GM23248 (cell line): Measurements from ENCODE around the gene FBXW8. TPM values are rescaled to one million over a fixed set of nuclear protein-coding genes. Genes with fewer than 3 reads are reported as not detected.

ENCODE experiments used
- DNase-seq: peaks from one replicate; pipeline ENCODE4 v3.0.0-alpha.2; 2015
- H2AFZ ChIP-seq: fragments of 200-600 bp; sonication (generic); 2 replicates; pipeline ENCODE4 v1.6.1; 2016; ENCODE audit warnings: antibody characterized with exemption
- H3F3A ChIP-seq: fragments of 200-600 bp; sonication (generic); 2 replicates; pipeline ENCODE4 v1.6.1; 2016; ENCODE audit warnings: mild to moderate bottlenecking, antibody characterized with exemption, mixed run types; ENCODE audit not compliant: insufficient read depth
- H3K27ac ChIP-seq: fragments of 200-600 bp; sonication (generic); 2 replicates; pipeline ENCODE4 v1.5.1; 2016; ENCODE audit warnings: mild to moderate bottlenecking
- H3K27me3 ChIP-seq: fragments of 200-600 bp; sonication (generic); replicated peaks from 2 replicates; pipeline ENCODE4 v1.6.1; 2016; ENCODE audit warnings: mild to moderate bottlenecking; ENCODE audit not compliant: insufficient read depth
- H3K36me3 ChIP-seq: fragments of 200-600 bp; sonication (generic); 2 replicates; pipeline ENCODE4 v1.6.1; 2016; ENCODE audit warnings: low read depth, mild to moderate bottlenecking
- H3K4me1 ChIP-seq: fragments of 200-600 bp; sonication (generic); 2 replicates; pipeline ENCODE4 v1.6.1; 2016; ENCODE audit warnings: mild to moderate bottlenecking; ENCODE audit not compliant: insufficient read depth
- H3K4me2 ChIP-seq: fragments of 200-600 bp; sonication (generic); one replicate; pipeline ENCODE4 v1.6.1; 2016; ENCODE audit warnings: mild to moderate bottlenecking; ENCODE audit not compliant: unreplicated experiment
- H3K4me3 ChIP-seq: fragments of 200-600 bp; sonication (generic); 2 replicates; pipeline ENCODE4 v1.5.1; 2016; ENCODE audit warnings: mild to moderate bottlenecking
- H3K79me2 ChIP-seq: fragments of 200-600 bp; sonication (generic); 2 replicates; pipeline ENCODE4 v1.6.1; 2016; ENCODE audit warnings: mild to moderate bottlenecking; ENCODE audit not compliant: insufficient read depth
- H3K9ac ChIP-seq: fragments of 200-600 bp; sonication (generic); 2 replicates; pipeline ENCODE4 v1.6.1; 2016; ENCODE audit warnings: mild to moderate bottlenecking
- H3K9me2 ChIP-seq: fragments of 200-600 bp; sonication (generic); 2 replicates; pipeline ENCODE4 v1.6.1; 2016; ENCODE audit warnings: mixed run types, mild to moderate bottlenecking, moderate library complexity; ENCODE audit not compliant: insufficient read depth
- H3K9me3 ChIP-seq: fragments of 200-600 bp; sonication (generic); one replicate; pipeline ENCODE4 v1.6.1; 2017; ENCODE audit warnings: low read depth
- H4K20me1 ChIP-seq: fragments of 200-600 bp; sonication (generic); 2 replicates; pipeline ENCODE4 v1.6.0; 2016; ENCODE audit not compliant: insufficient read depth
- EZH2 ChIP-seq: fragments of 200-600 bp; sonication (generic); IDR thresholded peaks from 2 replicates; pipeline ENCODE4 v1.6.1; 2018; ENCODE audit warnings: antibody characterized with exemption, mild to moderate bottlenecking; ENCODE audit not compliant: insufficient read depth, poor library complexity, severe bottlenecking
- EZH2phosphoT487 ChIP-seq: fragments of 200-600 bp; sonication (generic); IDR thresholded peaks from 2 replicates; pipeline ENCODE4 v1.6.1; 2018; ENCODE audit warnings: antibody characterized with exemption, moderate library complexity, mild to moderate bottlenecking, low read depth; ENCODE audit not compliant: insufficient read depth
- WGBS, 2 experiments: methylation state at CpG; one replicate each; pipeline ENCODE4 v1.1.6; 2015 to 2017; ENCODE audit warnings: low lambda C conversion rate in 2 of 2, low coverage in 1 of 2; ENCODE audit errors: missing lambda C conversion rate in 2 of 2; 5-methylcytosine and 5-hydroxymethylcytosine counted together
- in situ Hi-C: fragments of 300-500 bp; cut with MboI; formaldehyde crosslinking; loops from 2 replicates; pipeline ENCODE4 v1.15.0; 2020
- polyA plus RNA-seq: library from polyadenylated mRNA; unstranded; fragments of >200 nt; fragmentation: Nextera tagmentation; extraction: Ambion mirVana; gene quantifications from 2 replicates; pipeline ENCODE4 v1.2.1, GENCODE V29; 2016
- total RNA-seq: library from RNA; depleted of rRNA; stranded (reverse); fragments of >200 nt; shearing (Covaris generic); gene quantifications from 2 replicates; pipeline ENCODE4 v1.2.3, GENCODE V29; 2014

Gene FBXW8
- total and polyA plus RNA-seq, 2 experiments from 2014 or later = 12.7 to 23.1 TPM

DNA sequence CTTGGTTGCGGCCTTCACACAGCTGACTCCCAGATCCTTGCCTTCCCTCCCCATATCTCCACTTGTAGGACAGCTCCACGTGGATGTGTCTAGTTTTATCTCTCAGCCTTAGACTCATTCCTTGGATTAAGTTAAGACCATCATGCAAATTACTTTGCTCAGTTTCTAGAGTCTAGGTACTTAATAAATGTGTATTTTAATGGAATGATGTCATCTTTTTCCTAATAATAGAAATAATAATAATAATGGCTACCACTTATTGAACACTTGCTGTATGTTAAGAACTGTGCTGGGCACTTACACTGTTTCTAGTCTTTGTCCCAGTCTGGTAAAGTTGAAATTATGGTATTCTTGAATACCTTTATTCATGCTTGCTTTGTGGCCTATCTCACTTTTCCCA lies 37.5 kb downstream of the FBXW8 start:
- Histone ChIP-seq H3K27ac (no peak overlapping the region), H3K27me3 (no peaks in the 10 kb centered on the region), H2AFZ (no peak overlapping the region), H3F3A (no peaks in the 10 kb centered on the region), H3K4me1 (no peaks in the 10 kb centered on the region), H3K9ac (no peak overlapping the region), H3K79me2 (peaks cover 54% of the 10 kb centered on the region), H3K9me3 (no peaks in the 10 kb centered on the region), H3K4me2 (no peak overlapping the region), H3K36me3 (peaks cover 31% of the 10 kb centered on the region), H4K20me1 (no peaks in the 10 kb centered on the region; the same call in 1 of the 2 replicates), H3K4me3 (no peak overlapping the region), H3K9me2 (no peaks in the 10 kb centered on the region)
- WGBS, 2 experiments = 72 to 76% methylated on average over 2 of the region's 2 CpGs
- DNase-seq = no peak
- in situ Hi-C loops = no loop called here
- TF ChIP-seq EZH2phosphoT487 (no peak), EZH2 (no peak)

DNA sequence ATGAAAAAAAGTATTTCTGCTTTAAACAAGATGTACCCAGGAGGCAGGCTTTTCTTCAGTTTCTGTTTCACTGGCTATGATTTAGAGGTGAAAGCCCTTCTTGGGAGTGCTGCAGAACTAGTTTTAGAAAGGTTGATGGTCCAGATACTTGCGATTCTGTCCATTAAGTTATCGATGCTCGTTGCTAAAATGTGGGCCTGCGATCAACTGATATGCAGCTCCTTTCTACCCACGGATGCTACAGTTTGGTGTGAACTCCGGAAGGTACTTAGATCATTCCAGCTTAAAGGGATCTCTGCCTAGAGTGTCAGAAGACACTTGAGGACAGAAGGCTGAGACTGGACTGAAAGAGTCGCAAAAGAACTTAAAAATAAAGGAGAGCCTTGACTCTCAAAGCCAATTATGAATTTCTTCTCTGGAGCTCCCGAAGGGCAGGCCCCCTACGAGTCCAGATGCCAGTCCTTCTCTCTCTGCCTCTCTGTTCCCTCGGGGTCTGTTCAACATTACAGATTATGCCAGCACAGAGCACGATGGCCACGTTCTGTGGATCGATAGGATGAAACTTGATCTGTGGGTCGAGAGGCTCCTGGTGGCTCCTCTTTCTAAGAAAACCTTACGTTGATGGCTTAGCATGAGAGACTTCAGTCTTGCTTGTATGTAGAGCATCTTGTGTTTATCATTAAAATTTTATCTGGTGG lies 40.0 kb downstream of the FBXW8 start:
- Histone ChIP-seq H2AFZ (no peak overlapping the region), H3K9me3 (no peaks in the 10 kb centered on the region), H3K27me3 (no peaks in the 10 kb centered on the region), H3K9ac (no peak overlapping the region), H3K79me2 (peaks cover 29% of the 10 kb centered on the region), H3K27ac (no peak overlapping the region), H4K20me1 (no peaks in the 10 kb centered on the region), H3K4me3 (no peak overlapping the region), H3K9me2 (no peaks in the 10 kb centered on the region), H3K4me2 (no peak overlapping the region), H3F3A (no peaks in the 10 kb centered on the region), H3K36me3 (peaks cover 26% of the 10 kb centered on the region), H3K4me1 (no peaks in the 10 kb centered on the region)
- DNase-seq = no peak
- 92 to 94% methylated on average over 15 of the region's 15 CpGs for WGBS, 2 experiments
- in situ Hi-C loops = no loop called here
- no peak for TF ChIP-seq EZH2phosphoT487
- no peak for TF ChIP-seq EZH2

GRCh38 chr12:116954710-116955381 lies 44.1 kb downstream of the FBXW8 start:
- no peak overlapping the region for H3K4me2 ChIP-seq
- no peak for TF ChIP-seq EZH2
- TF ChIP-seq EZH2phosphoT487 = no peak
- WGBS, 2 experiments = 90 to 92% methylated on average over 13 of the region's 13 CpGs
- H3F3A ChIP-seq = no peaks in the 10 kb centered on the region
- H4K20me1 ChIP-seq = no peaks in the 10 kb centered on the region
- H3K4me3 ChIP-seq = no peak overlapping the region
- no peak overlapping the region for H2AFZ ChIP-seq
- in situ Hi-C loops = no loop called here
- H3K27me3 ChIP-seq = no peaks in the 10 kb centered on the region
- DNase-seq = no peak
- no peaks in the 10 kb centered on the region for H3K9me2 ChIP-seq
- no peak overlapping the region for H3K9ac ChIP-seq
- H3K9me3 ChIP-seq = no peaks in the 10 kb centered on the region
- peaks cover 8% of the 10 kb centered on the region for H3K36me3 ChIP-seq
- peaks cover 17% of the 10 kb centered on the region; the same call in 1 of the 2 replicates for H3K79me2 ChIP-seq
- no peaks in the 10 kb centered on the region for H3K4me1 ChIP-seq
- H3K27ac ChIP-seq = no peak overlapping the region

DNA sequence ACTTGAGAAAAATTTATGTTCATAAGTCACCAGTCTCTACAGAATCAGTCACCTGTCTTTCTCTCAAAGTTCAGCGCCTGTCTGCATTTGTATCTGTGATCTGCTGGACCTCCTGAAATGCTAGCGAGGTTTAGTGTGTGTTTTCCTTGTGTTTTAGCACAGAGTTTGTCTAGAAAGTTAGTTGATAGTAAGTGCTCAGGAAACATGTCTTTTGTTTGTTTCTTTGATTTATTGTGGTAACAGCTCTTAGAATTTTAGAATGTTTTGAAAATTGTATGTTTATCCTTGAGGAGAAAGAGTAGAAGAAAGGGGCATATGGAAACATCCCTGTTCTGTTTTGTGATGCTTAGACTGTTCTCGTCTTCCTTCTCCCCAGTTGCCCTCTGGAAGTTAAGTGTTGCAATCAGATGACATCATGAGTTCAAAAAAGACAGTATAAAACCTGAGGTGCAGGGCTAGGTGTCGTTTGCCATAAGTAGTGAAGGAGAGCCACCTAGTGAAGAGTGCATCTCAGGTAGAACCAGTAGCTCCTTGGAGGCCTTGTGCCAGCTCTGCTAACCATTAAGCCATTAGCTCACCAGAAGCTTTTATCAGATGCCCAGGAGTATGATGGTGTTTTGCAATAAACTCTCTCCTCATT lies 44.8 kb downstream of the FBXW8 start:
- H3K27ac ChIP-seq = no peak overlapping the region
- TF ChIP-seq EZH2 = no peak
- no peak for TF ChIP-seq EZH2phosphoT487
- DNase-seq = peak; percentile 15

More for the DNA sequence above, 44.8 kb downstream of the FBXW8 start:
- Histone ChIP-seq H3K9me2 (no peaks in the 10 kb centered on the region), H3K4me3 (no peak overlapping the region), H3K4me1 (no peaks in the 10 kb centered on the region), H3K36me3 (peaks cover 4% of the 10 kb centered on the region; the same call in 1 of the 2 replicates), H3K9me3 (no peaks in the 10 kb centered on the region), H3K27me3 (no peaks in the 10 kb centered on the region), H3K9ac (no peak overlapping the region), H3K79me2 (peaks cover 11% of the 10 kb centered on the region; the same call in 1 of the 2 replicates), H3K4me2 (no peak overlapping the region), H4K20me1 (no peaks in the 10 kb centered on the region), H2AFZ (no peak overlapping the region), H3F3A (no peaks in the 10 kb centered on the region)
- 91 to 92% methylated on average over 4 of the region's 4 CpGs for WGBS, 2 experiments
- in situ Hi-C loops = no loop called here
